ENCODE measurements around the gene C20orf202. TPM values are rescaled to one million over a fixed set of nuclear protein-coding genes. Genes with fewer than 3 reads are reported as not detected.

The C20orf202 gene
- total RNA-seq, 1 donor = not detected

GRCh38 chr20:1164871-1165270 is 38.4 kb upstream of the C20orf202 start:
- no peak overlapping the region for H3K4me3 ChIP-seq (ENCODE audit: insufficient read depth, low read length)
- no peaks in the 10 kb centered on the region for H3K4me1 ChIP-seq (ENCODE audit: insufficient read depth, low read length)
- H3K4me2 ChIP-seq (ENCODE audit: insufficient read depth, low read length) = no peak overlapping the region
- no peaks in the 10 kb centered on the region for H3K9me3 ChIP-seq (ENCODE audit: low read depth, low read length)
- no peak overlapping the region for H3K27ac ChIP-seq (ENCODE audit: low read depth, low read length)
- H4K20me1 ChIP-seq (ENCODE audit: insufficient read depth, low read length) = peaks cover 18% of the 10 kb centered on the region
- DNase-seq (ENCODE audit: insufficient read length, low spot score, missing footprints) = no peak
- TF ChIP-seq, protein P1, sequence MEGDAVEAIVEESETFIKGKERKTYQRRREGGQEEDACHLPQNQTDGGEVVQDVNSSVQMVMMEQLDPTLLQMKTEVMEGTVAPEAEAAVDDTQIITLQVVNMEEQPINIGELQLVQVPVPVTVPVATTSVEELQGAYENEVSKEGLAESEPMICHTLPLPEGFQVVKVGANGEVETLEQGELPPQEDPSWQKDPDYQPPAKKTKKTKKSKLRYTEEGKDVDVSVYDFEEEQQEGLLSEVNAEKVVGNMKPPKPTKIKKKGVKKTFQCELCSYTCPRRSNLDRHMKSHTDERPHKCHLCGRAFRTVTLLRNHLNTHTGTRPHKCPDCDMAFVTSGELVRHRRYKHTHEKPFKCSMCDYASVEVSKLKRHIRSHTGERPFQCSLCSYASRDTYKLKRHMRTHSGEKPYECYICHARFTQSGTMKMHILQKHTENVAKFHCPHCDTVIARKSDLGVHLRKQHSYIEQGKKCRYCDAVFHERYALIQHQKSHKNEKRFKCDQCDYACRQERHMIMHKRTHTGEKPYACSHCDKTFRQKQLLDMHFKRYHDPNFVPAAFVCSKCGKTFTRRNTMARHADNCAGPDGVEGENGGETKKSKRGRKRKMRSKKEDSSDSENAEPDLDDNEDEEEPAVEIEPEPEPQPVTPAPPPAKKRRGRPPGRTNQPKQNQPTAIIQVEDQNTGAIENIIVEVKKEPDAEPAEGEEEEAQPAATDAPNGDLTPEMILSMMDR (IDR thresholded peaks at IDR 0.05; ENCODE audit: extremely low read depth, low read depth, low read length) = no peak
- no peaks in the 10 kb centered on the region for H3K27me3 ChIP-seq (ENCODE audit: insufficient read depth, low read length)
- H2AFZ ChIP-seq (ENCODE audit: low read length) = no peak overlapping the region
- H3K79me2 ChIP-seq (ENCODE audit: insufficient read depth, low read length) = no peaks in the 10 kb centered on the region
- H3K36me3 ChIP-seq (ENCODE audit: insufficient read depth, low read length) = peaks cover 61% of the 10 kb centered on the region

DNA sequence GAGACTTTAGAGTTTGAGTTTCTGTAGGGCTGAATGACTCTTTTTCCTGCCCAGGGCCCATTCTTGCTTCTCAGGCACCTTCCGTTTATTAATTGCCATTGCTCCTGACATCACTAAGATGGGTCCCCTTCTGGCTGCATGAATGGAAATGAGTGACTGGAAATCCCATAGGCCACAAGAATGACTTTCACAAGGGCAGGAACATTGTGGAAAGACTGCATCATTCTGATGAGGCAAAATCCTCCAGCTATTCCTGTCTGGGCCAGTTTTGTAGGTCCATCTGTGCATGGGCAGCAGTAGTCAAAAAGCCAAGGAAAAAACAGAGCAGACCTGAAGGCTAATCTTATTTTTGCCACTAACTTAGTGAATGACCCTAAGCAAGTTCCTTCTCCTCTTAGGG is 37.7 kb upstream of the C20orf202 start:
- TF ChIP-seq, protein P1 (IDR thresholded peaks at IDR 0.05; ENCODE audit: extremely low read depth, low read depth, low read length) = no peak
- H3K36me3 ChIP-seq (ENCODE audit: insufficient read depth, low read length) = peaks cover 57% of the 10 kb centered on the region
- H3K79me2 ChIP-seq (ENCODE audit: insufficient read depth, low read length) = no peaks in the 10 kb centered on the region
- H3K9me3 ChIP-seq (ENCODE audit: low read depth, low read length) = no peaks in the 10 kb centered on the region
- H3K4me2 ChIP-seq (ENCODE audit: insufficient read depth, low read length) = no peak overlapping the region
- no peaks in the 10 kb centered on the region for H3K4me1 ChIP-seq (ENCODE audit: insufficient read depth, low read length)
- H4K20me1 ChIP-seq (ENCODE audit: insufficient read depth, low read length) = peaks cover 17% of the 10 kb centered on the region
- H3K27me3 ChIP-seq (ENCODE audit: insufficient read depth, low read length) = no peaks in the 10 kb centered on the region
- no peak overlapping the region for H3K27ac ChIP-seq (ENCODE audit: low read depth, low read length)
- DNase-seq (ENCODE audit: insufficient read length, low spot score, missing footprints) = no peak
- no peak overlapping the region for H3K4me3 ChIP-seq (ENCODE audit: insufficient read depth, low read length)
- no peak overlapping the region for H2AFZ ChIP-seq (ENCODE audit: low read length)

- Histone ChIP-seq H3K27ac (ENCODE audit: low read depth, low read length) (no peak overlapping the region), H2AFZ (ENCODE audit: low read length) (no peak overlapping the region), H3K9me3 (ENCODE audit: low read depth, low read length) (no peaks in the 10 kb centered on the region), H3K27me3 (ENCODE audit: insufficient read depth, low read length) (no peaks in the 10 kb centered on the region), H3K79me2 (ENCODE audit: insufficient read depth, low read length) (no peaks in the 10 kb centered on the region), H3K4me2 (ENCODE audit: insufficient read depth, low read length) (no peak overlapping the region), H3K4me3 (ENCODE audit: insufficient read depth, low read length) (no peak overlapping the region), H4K20me1 (ENCODE audit: insufficient read depth, low read length) (peaks cover 17% of the 10 kb centered on the region), H3K36me3 (ENCODE audit: insufficient read depth, low read length) (peaks cover 52% of the 10 kb centered on the region), H3K4me1 (ENCODE audit: insufficient read depth, low read length) (no peaks in the 10 kb centered on the region)
- no peak for DNase-seq (ENCODE audit: insufficient read length, low spot score, missing footprints)
- TF ChIP-seq, protein P1 (IDR thresholded peaks at IDR 0.05; ENCODE audit: extremely low read depth, low read depth, low read length) = no peak
These were observed 37.3 kb upstream of the C20orf202 start for GRCh38 chr20:1165941-1166340.

DNA sequence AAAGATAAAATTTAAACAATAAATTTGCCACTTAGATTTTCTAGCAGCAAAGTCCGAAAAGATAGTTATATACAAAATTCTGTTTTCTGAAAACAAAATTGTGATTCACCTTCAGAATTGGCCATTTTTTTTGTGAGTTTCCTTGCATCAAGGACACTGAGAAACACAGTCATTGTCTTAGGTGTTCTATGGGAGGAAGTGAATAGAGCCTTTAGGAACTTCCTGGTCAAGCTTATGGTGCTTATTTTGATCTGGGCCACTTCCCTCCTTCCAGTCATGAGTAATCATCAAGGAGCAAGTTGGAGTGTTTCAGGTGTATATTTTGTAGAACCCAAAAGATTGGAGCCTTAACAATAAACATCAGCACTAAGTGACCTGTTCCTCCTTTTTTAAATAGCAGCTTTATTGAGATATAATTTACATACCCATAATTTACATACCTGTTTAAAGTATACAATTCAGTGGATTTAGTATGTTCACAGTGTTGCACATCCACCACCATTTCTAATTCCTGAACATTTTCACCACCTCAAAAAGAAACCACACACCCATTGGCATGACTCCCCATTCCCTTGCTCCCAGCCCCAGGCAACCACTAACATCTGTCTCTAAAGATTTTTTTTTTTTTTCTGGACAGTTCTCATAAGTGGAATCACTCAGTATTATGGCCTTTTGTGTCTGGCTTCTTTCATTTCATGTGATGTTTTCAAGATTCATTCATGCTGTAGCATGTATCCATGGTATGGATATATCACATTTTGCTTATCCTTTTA is 36.1 kb upstream of the C20orf202 start:
- no peak for DNase-seq (ENCODE audit: insufficient read length, low spot score, missing footprints)
- no peak overlapping the region for H3K27ac ChIP-seq (ENCODE audit: low read depth, low read length)
- H2AFZ ChIP-seq (ENCODE audit: low read length) = no peak overlapping the region
- TF ChIP-seq, protein P1 (IDR thresholded peaks at IDR 0.05; ENCODE audit: extremely low read depth, low read depth, low read length) = no peak
- H3K4me2 ChIP-seq (ENCODE audit: insufficient read depth, low read length) = no peak overlapping the region
- no peaks in the 10 kb centered on the region for H3K9me3 ChIP-seq (ENCODE audit: low read depth, low read length)
- peaks cover 27% of the 10 kb centered on the region for H4K20me1 ChIP-seq (ENCODE audit: insufficient read depth, low read length)
- H3K27me3 ChIP-seq (ENCODE audit: insufficient read depth, low read length) = no peaks in the 10 kb centered on the region
- H3K79me2 ChIP-seq (ENCODE audit: insufficient read depth, low read length) = no peaks in the 10 kb centered on the region
- H3K36me3 ChIP-seq (ENCODE audit: insufficient read depth, low read length) = peaks cover 57% of the 10 kb centered on the region
- H3K4me1 ChIP-seq (ENCODE audit: insufficient read depth, low read length) = no peaks in the 10 kb centered on the region
- no peak overlapping the region for H3K4me3 ChIP-seq (ENCODE audit: insufficient read depth, low read length)

Measured in osteoblast (primary cell).